ENCODE measurements around the gene NUDT7. TPM values are rescaled to one million over a fixed set of nuclear protein-coding genes. Genes with fewer than 3 reads are reported as not detected.

The NUDT7 gene
- total RNA-seq, 1 donor from 2014 or later, result 5.6 TPM

- DNase-seq (ENCODE audit: low spot score), result no peak
- Mint-ChIP-seq H3K9me3 (no peaks in the 10 kb centered on the region), H3K27me3 (ENCODE audit: insufficient read depth) (peaks cover 9% of the 10 kb centered on the region), H3K27ac (no peak overlapping the region), H3K4me3 (no peak overlapping the region), H3K4me1 (ENCODE audit: low read depth) (no peaks in the 10 kb centered on the region), H3K36me3 (ENCODE audit: low read depth) (no peaks in the 10 kb centered on the region)
- intact Hi-C loops (cut with micrococcal nuclease), result no loop called here
These were observed 31.9 kb upstream of the NUDT7 start for GRCh38 chr16:77690416-77690815.

GRCh38 chr16:77692612-77693011 is 29.7 kb upstream of the NUDT7 start:
- H3K36me3 Mint-ChIP-seq (ENCODE audit: low read depth), result no peaks in the 10 kb centered on the region
- peaks cover 6% of the 10 kb centered on the region for H3K27me3 Mint-ChIP-seq (ENCODE audit: insufficient read depth)
- no peak overlapping the region for H3K4me3 Mint-ChIP-seq
- DNase-seq (ENCODE audit: low spot score), result no peak
- H3K27ac Mint-ChIP-seq, result no peak overlapping the region
- H3K4me1 Mint-ChIP-seq (ENCODE audit: low read depth), result no peaks in the 10 kb centered on the region
- intact Hi-C loops (cut with micrococcal nuclease), result no loop called here
- H3K9me3 Mint-ChIP-seq, result no peaks in the 10 kb centered on the region

- Mint-ChIP-seq H3K27ac (no peak overlapping the region), H3K9me3 (no peaks in the 10 kb centered on the region), H3K4me1 (ENCODE audit: low read depth) (no peaks in the 10 kb centered on the region), H3K27me3 (ENCODE audit: insufficient read depth) (peaks cover 12% of the 10 kb centered on the region), H3K36me3 (ENCODE audit: low read depth) (no peaks in the 10 kb centered on the region), H3K4me3 (no peak overlapping the region)
- DNase-seq (ENCODE audit: low spot score), result no peak
- intact Hi-C loops (cut with micrococcal nuclease), result no loop called here
These were observed 26.2 kb upstream of the NUDT7 start for GRCh38 chr16:77696149-77696548.

- DNase-seq (ENCODE audit: low spot score), result no peak
- no peaks in the 10 kb centered on the region for H3K4me1 Mint-ChIP-seq (ENCODE audit: low read depth)
- intact Hi-C loops (cut with micrococcal nuclease), result no loop called here
- no peaks in the 10 kb centered on the region for H3K36me3 Mint-ChIP-seq (ENCODE audit: low read depth)
- no peak overlapping the region for H3K27ac Mint-ChIP-seq
- H3K4me3 Mint-ChIP-seq, result no peak overlapping the region
- peaks cover 10% of the 10 kb centered on the region for H3K27me3 Mint-ChIP-seq (ENCODE audit: insufficient read depth)
- H3K9me3 Mint-ChIP-seq, result no peaks in the 10 kb centered on the region
These were observed 21.5 kb upstream of the NUDT7 start for GRCh38 chr16:77700846-77701245.

GRCh38 chr16:77705351-77705750 is 17.0 kb upstream of the NUDT7 start:
- H3K4me1 Mint-ChIP-seq (ENCODE audit: low read depth), result no peaks in the 10 kb centered on the region
- no peak overlapping the region for H3K27ac Mint-ChIP-seq
- intact Hi-C loops (cut with micrococcal nuclease), result no loop called here
- H3K27me3 Mint-ChIP-seq (ENCODE audit: insufficient read depth), result peaks cover 5% of the 10 kb centered on the region
- no peaks in the 10 kb centered on the region for H3K36me3 Mint-ChIP-seq (ENCODE audit: low read depth)
- no peak for DNase-seq (ENCODE audit: low spot score)
- no peak overlapping the region for H3K4me3 Mint-ChIP-seq
- no peaks in the 10 kb centered on the region for H3K9me3 Mint-ChIP-seq

GRCh38 chr16:77711179-77711578 is 11.1 kb upstream of the NUDT7 start:
- no peak for DNase-seq (ENCODE audit: low spot score)
- H3K4me3 Mint-ChIP-seq, result no peak overlapping the region
- intact Hi-C loops (cut with micrococcal nuclease), result no loop called here
- no peaks in the 10 kb centered on the region for H3K36me3 Mint-ChIP-seq (ENCODE audit: low read depth)
- no peaks in the 10 kb centered on the region for H3K9me3 Mint-ChIP-seq
- H3K4me1 Mint-ChIP-seq (ENCODE audit: low read depth), result peaks cover 8% of the 10 kb centered on the region
- no peaks in the 10 kb centered on the region for H3K27me3 Mint-ChIP-seq (ENCODE audit: insufficient read depth)
- no peak overlapping the region for H3K27ac Mint-ChIP-seq

GRCh38 chr16:77711775-77712174 is 10.5 kb upstream of the NUDT7 start:
- no peaks in the 10 kb centered on the region for H3K36me3 Mint-ChIP-seq (ENCODE audit: low read depth)
- DNase-seq (ENCODE audit: low spot score), result no peak
- no peak overlapping the region for H3K27ac Mint-ChIP-seq
- intact Hi-C loops (cut with micrococcal nuclease), result no loop called here
- no peaks in the 10 kb centered on the region for H3K9me3 Mint-ChIP-seq
- H3K4me3 Mint-ChIP-seq, result no peak overlapping the region
- H3K27me3 Mint-ChIP-seq (ENCODE audit: insufficient read depth), result no peaks in the 10 kb centered on the region
- H3K4me1 Mint-ChIP-seq (ENCODE audit: low read depth), result peaks cover 8% of the 10 kb centered on the region

GRCh38 chr16:77715145-77715544 is 7.2 kb upstream of the NUDT7 start:
- no peaks in the 10 kb centered on the region for H3K27me3 Mint-ChIP-seq (ENCODE audit: insufficient read depth)
- no peaks in the 10 kb centered on the region for H3K9me3 Mint-ChIP-seq
- no peak overlapping the region for H3K27ac Mint-ChIP-seq
- intact Hi-C loops (cut with micrococcal nuclease), result no loop called here
- no peak for DNase-seq (ENCODE audit: low spot score)
- H3K4me3 Mint-ChIP-seq, result no peak overlapping the region
- H3K4me1 Mint-ChIP-seq (ENCODE audit: low read depth), result peaks cover 8% of the 10 kb centered on the region
- H3K36me3 Mint-ChIP-seq (ENCODE audit: low read depth), result no peaks in the 10 kb centered on the region

- DNase-seq (ENCODE audit: low spot score), result no peak
- intact Hi-C loops (cut with micrococcal nuclease), result loop anchor here (1.0 to 5.0 kb wide), 5 partner anchors 10 to 531 kb away; partner anchors contain the start of genes MON1B and WWOX
- peak overlapping the region; percentile 77 for H3K27ac Mint-ChIP-seq
These were observed 484 bp upstream of the NUDT7 start for GRCh38 chr16:77721752-77722308.

GRCh38 chr16:77723108-77723514 is 797 bp downstream of the NUDT7 start:
- H3K4me3 Mint-ChIP-seq, result peak overlapping the region; percentile 84
- H3K27ac Mint-ChIP-seq, result peak overlapping the region; percentile 77
- H3K4me1 Mint-ChIP-seq (ENCODE audit: low read depth), result peaks cover 13% of the 10 kb centered on the region
- peaks cover 4% of the 10 kb centered on the region for H3K36me3 Mint-ChIP-seq (ENCODE audit: low read depth)
- no peaks in the 10 kb centered on the region for H3K27me3 Mint-ChIP-seq (ENCODE audit: insufficient read depth)
- DNase-seq (ENCODE audit: low spot score), result peak; percentile 1
- H3K9me3 Mint-ChIP-seq, result peaks cover 6% of the 10 kb centered on the region
- intact Hi-C loops (cut with micrococcal nuclease), result loop anchor here (2.0 to 5.0 kb wide), 2 partner anchors 60 to 511 kb away; no protein-coding TSS in a partner anchor

More at GRCh38 chr16:77721752-77722308, 484 bp upstream of the NUDT7 start:
- Mint-ChIP-seq H3K36me3 (ENCODE audit: low read depth) (peaks cover 4% of the 10 kb centered on the region), H3K9me3 (peaks cover 4% of the 10 kb centered on the region), H3K4me1 (ENCODE audit: low read depth) (peaks cover 13% of the 10 kb centered on the region), H3K27me3 (ENCODE audit: insufficient read depth) (no peaks in the 10 kb centered on the region), H3K4me3 (peak overlapping the region; percentile 84)

GRCh38 chr16:77724174-77724573 is 1.9 kb downstream of the NUDT7 start:
- Mint-ChIP-seq H3K4me3 (peak overlapping the region; percentile 29), H3K27me3 (ENCODE audit: insufficient read depth) (no peaks in the 10 kb centered on the region), H3K27ac (no peak overlapping the region), H3K9me3 (peaks cover 6% of the 10 kb centered on the region), H3K36me3 (ENCODE audit: low read depth) (peaks cover 4% of the 10 kb centered on the region), H3K4me1 (ENCODE audit: low read depth) (peaks cover 13% of the 10 kb centered on the region)
- DNase-seq (ENCODE audit: low spot score), result no peak
- intact Hi-C loops (cut with micrococcal nuclease), result loop anchor here (5.0 kb wide), 1 partner anchor 512 kb away; no protein-coding TSS in a partner anchor

- Mint-ChIP-seq H3K27ac (no peak overlapping the region), H3K4me1 (ENCODE audit: low read depth) (peaks cover 6% of the 10 kb centered on the region), H3K9me3 (peaks cover 11% of the 10 kb centered on the region), H3K36me3 (ENCODE audit: low read depth) (peaks cover 6% of the 10 kb centered on the region), H3K27me3 (ENCODE audit: insufficient read depth) (no peaks in the 10 kb centered on the region), H3K4me3 (no peak overlapping the region)
- no peak for DNase-seq (ENCODE audit: low spot score)
- intact Hi-C loops (cut with micrococcal nuclease), result no loop called here
These were observed 7.6 kb downstream of the NUDT7 start for GRCh38 chr16:77729951-77730350.

GRCh38 chr16:77732241-77732946 is 10.1 kb downstream of the NUDT7 start:
- H3K27ac Mint-ChIP-seq, result no peak overlapping the region
- H3K4me3 Mint-ChIP-seq, result no peak overlapping the region
- H3K27me3 Mint-ChIP-seq (ENCODE audit: insufficient read depth), result no peaks in the 10 kb centered on the region
- H3K9me3 Mint-ChIP-seq, result peaks cover 8% of the 10 kb centered on the region
- intact Hi-C loops (cut with micrococcal nuclease), result loop anchor here (1.0 kb wide), 1 partner anchor 10 kb away; the partner anchor contains the start of gene NUDT7
- DNase-seq (ENCODE audit: low spot score), result no peak
- peaks cover 2% of the 10 kb centered on the region for H3K36me3 Mint-ChIP-seq (ENCODE audit: low read depth)
- peaks cover 12% of the 10 kb centered on the region for H3K4me1 Mint-ChIP-seq (ENCODE audit: low read depth)
